ENCODE measurements around the gene NTN1. TPM values are rescaled to one million over a fixed set of nuclear protein-coding genes. Genes with fewer than 3 reads are reported as not detected.

NTN1 gene
- total RNA-seq, 2 donors from 2014 or later, result 3.6 to 4.0 TPM

GRCh38 chr17:8991514-8992285 is 29.6 kb upstream of the NTN1 start:
- ATAC-seq (peak; percentile 63), DNase-seq (peak; percentile 64 to 71 (median 70))
- H3K27ac ChIP-seq, result no peak overlapping the region
- WGBS, 2 donors, result 48 to 53% methylated on average over 9 to 10 of the region's 10 CpGs
- H3K4me3 ChIP-seq, result no peak overlapping the region
- intact Hi-C loops (cut with DNase I), result loop anchor here (10.0 kb wide), 2 partner anchors 283 to 533 kb away; no protein-coding TSS in a partner anchor
- no peaks in the 10 kb centered on the region for H3K4me1 ChIP-seq
- no peaks in the 10 kb centered on the region for H3K27me3 ChIP-seq
- no peaks in the 10 kb centered on the region for H3K9me3 ChIP-seq
- TF ChIP-seq POLR2A (IDR thresholded peaks at IDR 0.05) (no peak), CTCF (IDR thresholded peaks at IDR 0.05) (peak; percentile 45 to 81 (median 74))
- no peaks in the 10 kb centered on the region for H3K36me3 ChIP-seq (replicated peaks in 1 of 2; ENCODE audit: insufficient read depth in 1 of 2, low read depth in 2 of 2)

- WGBS, 2 donors, result 64 to 78% methylated on average over 7 of the region's 7 CpGs
- Histone ChIP-seq H3K27ac (no peak overlapping the region), H3K4me3 (no peak overlapping the region), H3K4me1 (no peaks in the 10 kb centered on the region), H3K27me3 (no peaks in the 10 kb centered on the region), H3K36me3 (replicated peaks in 1 of 2; ENCODE audit: insufficient read depth in 1 of 2, low read depth in 2 of 2) (no peaks in the 10 kb centered on the region), H3K9me3 (no peaks in the 10 kb centered on the region)
- TF ChIP-seq POLR2A (IDR thresholded peaks at IDR 0.05), result no peak
- peak; percentile 33 to 69 (median 52) for TF ChIP-seq CTCF (IDR thresholded peaks at IDR 0.05)
- ATAC-seq (no peak), DNase-seq (peak; percentile 44 to 82 (median 51))
- intact Hi-C loops (cut with DNase I), result loop anchor here (10.0 kb wide), 2 partner anchors 280 to 530 kb away; no protein-coding TSS in a partner anchor
These were observed 27.0 kb upstream of the NTN1 start for GRCh38 chr17:8994319-8994718.

- WGBS, 2 donors, result 64 to 72% methylated on average over 7 of the region's 7 CpGs
- ATAC-seq (peak; percentile 18), DNase-seq (no peak)
- H3K27ac ChIP-seq, result no peak overlapping the region
- no peaks in the 10 kb centered on the region for H3K27me3 ChIP-seq
- intact Hi-C loops (cut with DNase I), result loop anchor here (10.0 kb wide), 2 partner anchors 279 to 529 kb away; no protein-coding TSS in a partner anchor
- no peak overlapping the region for H3K4me3 ChIP-seq
- H3K4me1 ChIP-seq, result no peaks in the 10 kb centered on the region
- no peaks in the 10 kb centered on the region for H3K36me3 ChIP-seq (replicated peaks in 1 of 2; ENCODE audit: insufficient read depth in 1 of 2, low read depth in 2 of 2)
- no peak for TF ChIP-seq CTCF (IDR thresholded peaks at IDR 0.05)
- H3K9me3 ChIP-seq, result no peaks in the 10 kb centered on the region
These were observed 25.6 kb upstream of the NTN1 start for GRCh38 chr17:8995711-8996110.

GRCh38 chr17:8997994-8998628 is 23.2 kb upstream of the NTN1 start:
- peaks cover 9% of the 10 kb centered on the region for H3K4me1 ChIP-seq
- H3K36me3 ChIP-seq (replicated peaks in 1 of 2; ENCODE audit: insufficient read depth in 1 of 2, low read depth in 2 of 2), result no peaks in the 10 kb centered on the region
- no peaks in the 10 kb centered on the region for H3K9me3 ChIP-seq
- no peak overlapping the region for H3K27ac ChIP-seq
- intact Hi-C loops (cut with DNase I), result loop anchor here (10.0 kb wide), 2 partner anchors 277 to 527 kb away; no protein-coding TSS in a partner anchor
- ATAC-seq, result no peak
- 8% methylated on average over 9 of the region's 9 CpGs for WGBS, 2 donors
- peak; percentile 60 to 72 (median 70) for DNase-seq
- no peak overlapping the region for H3K4me3 ChIP-seq
- H3K27me3 ChIP-seq, result peaks cover 0 to 6% of the 10 kb centered on the region in 2 donors
- peak; percentile 67 to 87 (median 83) for TF ChIP-seq CTCF (IDR thresholded peaks at IDR 0.05)
- TF ChIP-seq POLR2A (IDR thresholded peaks at IDR 0.05), result no peak
